ENCODE measurements around the gene CEP170. TPM values are rescaled to one million over a fixed set of nuclear protein-coding genes. Genes with fewer than 3 reads are reported as not detected.

Gene CEP170
- polyA plus RNA-seq, 1 donor (not counting 4 experiments of a cell fraction or from before 2014, with no cell fraction given): 40.5 TPM

- DNase-seq (ENCODE audit: low read depth, low spot score) (no peak), FAIRE-seq (no peak)
- Histone ChIP-seq H3K36me3 (ENCODE audit: control insufficient read depth in 2 of 2, extremely low read depth in 1 of 2, insufficient read depth in 2 of 2, low read length in 2 of 2) (peaks cover 0 to 4% of the 10 kb centered on the region in 2 experiments), H2AFZ (ENCODE audit: control insufficient read depth, low read length) (no peak overlapping the region), H3K9me1 (ENCODE audit: control insufficient read depth, extremely low read depth, insufficient read depth, low read length) (no peaks in the 10 kb centered on the region), H3K27me3 (ENCODE audit: control insufficient read depth, extremely low read depth, insufficient read depth, low read length) (no peaks in the 10 kb centered on the region), H3K9me3 (ENCODE audit: control insufficient read depth, low read depth, low read length) (no peaks in the 10 kb centered on the region), H3K4me1 (ENCODE audit: control insufficient read depth, extremely low read depth, insufficient read depth, low read length) (peaks cover 39% of the 10 kb centered on the region), H4K20me1 (ENCODE audit: control insufficient read depth, extremely low read depth, insufficient read depth, low read length) (no peaks in the 10 kb centered on the region), H3K79me2 (ENCODE audit: control insufficient read depth, insufficient read depth, low read length) (peaks cover 9% of the 10 kb centered on the region), H3K4me3 (ENCODE audit: control insufficient read depth in 2 of 3, extremely low read depth in 1 of 3, insufficient read depth in 2 of 3, low read depth in 1 of 3, low read length in 3 of 3) (no peak overlapping the region), H3K9ac (ENCODE audit: control insufficient read depth, extremely low read depth, insufficient read depth, low read length) (no peak overlapping the region), H3K27ac (ENCODE audit: control insufficient read depth, insufficient read depth, low read length) (no peak overlapping the region), H3K4me2 (ENCODE audit: control insufficient read depth, extremely low read depth, insufficient read depth, low read depth, low read length) (no peak overlapping the region)
- TF ChIP-seq CTCF (optimal IDR thresholded peaks at IDR 0.05 in 1 of 3, IDR thresholded peaks at IDR 0.05 in 1 of 3, conservative IDR thresholded peaks at IDR 0.05 in 1 of 3; ENCODE audit: extremely low read depth in 1 of 3, insufficient read depth in 2 of 3, low read length in 3 of 3) (no peak), EZH2 (IDR thresholded peaks at IDR 0.05; ENCODE audit: low read length) (no peak)
- dilution Hi-C loops (cut with MboI; ENCODE audit: extremely low pct_ligation_motif_present, low sequenced_read_pairs): no loop called here
These were observed 36.2 kb upstream of the CEP170 start for GRCh38 chr1:243291292-243291691.

- H3K4me3 ChIP-seq (ENCODE audit: control insufficient read depth in 2 of 3, extremely low read depth in 1 of 3, insufficient read depth in 2 of 3, low read depth in 1 of 3, low read length in 3 of 3): no peak overlapping the region
- peak overlapping the region; percentile 84 for H3K27ac ChIP-seq (ENCODE audit: control insufficient read depth, insufficient read depth, low read length)
- peaks cover 9% of the 10 kb centered on the region for H3K79me2 ChIP-seq (ENCODE audit: control insufficient read depth, insufficient read depth, low read length)
- DNase-seq (ENCODE audit: low read depth, low spot score) (no peak), FAIRE-seq (no peak)
- peak overlapping the region; percentile 29 for H3K9ac ChIP-seq (ENCODE audit: control insufficient read depth, extremely low read depth, insufficient read depth, low read length)
- H3K9me3 ChIP-seq (ENCODE audit: control insufficient read depth, low read depth, low read length): no peaks in the 10 kb centered on the region
- dilution Hi-C loops (cut with MboI; ENCODE audit: extremely low pct_ligation_motif_present, low sequenced_read_pairs): no loop called here
- peak overlapping the region; percentile 35 for H3K4me2 ChIP-seq (ENCODE audit: control insufficient read depth, extremely low read depth, insufficient read depth, low read depth, low read length)
- no peaks in the 10 kb centered on the region for H3K9me1 ChIP-seq (ENCODE audit: control insufficient read depth, extremely low read depth, insufficient read depth, low read length)
- no peaks in the 10 kb centered on the region for H3K27me3 ChIP-seq (ENCODE audit: control insufficient read depth, extremely low read depth, insufficient read depth, low read length)
- H2AFZ ChIP-seq (ENCODE audit: control insufficient read depth, low read length): no peak overlapping the region
- H4K20me1 ChIP-seq (ENCODE audit: control insufficient read depth, extremely low read depth, insufficient read depth, low read length): no peaks in the 10 kb centered on the region
- peaks cover 0 to 3% of the 10 kb centered on the region in 2 experiments for H3K36me3 ChIP-seq (ENCODE audit: control insufficient read depth in 2 of 2, extremely low read depth in 1 of 2, insufficient read depth in 2 of 2, low read length in 2 of 2)
- no peak for TF ChIP-seq CTCF (optimal IDR thresholded peaks at IDR 0.05 in 1 of 3, IDR thresholded peaks at IDR 0.05 in 1 of 3, conservative IDR thresholded peaks at IDR 0.05 in 1 of 3; ENCODE audit: extremely low read depth in 1 of 3, insufficient read depth in 2 of 3, low read length in 3 of 3)
- peaks cover 20% of the 10 kb centered on the region for H3K4me1 ChIP-seq (ENCODE audit: control insufficient read depth, extremely low read depth, insufficient read depth, low read length)
These were observed 33.0 kb upstream of the CEP170 start for GRCh38 chr1:243288062-243288461.

All from keratinocyte (primary cell).